ENCODE measurements around the gene ZSWIM5.
"Not testable (repeated sequence)": the region's sequence is repeated elsewhere in the genome, so short reads cannot be mapped to it uniquely, and the experiment has no call there.

The ZSWIM5 gene

GRCh38 chr1:45200906-45201500 lies 5.4 kb downstream of the ZSWIM5 start:
- DNase-seq: no peak

GRCh38 chr1:45200435-45200834 lies 6.0 kb downstream of the ZSWIM5 start:
- DNase-seq: no peak

GRCh38 chr1:45198185-45198584 lies 8.2 kb downstream of the ZSWIM5 start:
- DNase-seq: no peak

- DNase-seq: no peak
Observed at GRCh38 chr1:45196863-45197262, 9.5 kb downstream of the ZSWIM5 start.

- DNase-seq: no peak
Observed at GRCh38 chr1:45191418-45191783, 15.0 kb downstream of the ZSWIM5 start.

GRCh38 chr1:45187725-45188124 lies 18.7 kb downstream of the ZSWIM5 start:
- no peak for DNase-seq

- not testable (repeated sequence) for DNase-seq
Observed at GRCh38 chr1:45179918-45180519, 26.4 kb downstream of the ZSWIM5 start.

- DNase-seq: no peak
Observed at GRCh38 chr1:45177452-45177851, 29.0 kb downstream of the ZSWIM5 start.

- DNase-seq: no peak
Observed at GRCh38 chr1:45172764-45173163, 33.6 kb downstream of the ZSWIM5 start.

- no peak for DNase-seq
Observed at GRCh38 chr1:45172005-45172404, 34.4 kb downstream of the ZSWIM5 start.

- DNase-seq: no peak
Observed at GRCh38 chr1:45171575-45171974, 34.8 kb downstream of the ZSWIM5 start.

- DNase-seq: no peak
Observed at GRCh38 chr1:45170151-45170742, 36.2 kb downstream of the ZSWIM5 start.

- DNase-seq: not testable (repeated sequence)
Observed at GRCh38 chr1:45167947-45168346, 38.5 kb downstream of the ZSWIM5 start.

GRCh38 chr1:45164307-45164706 lies 42.1 kb downstream of the ZSWIM5 start:
- not testable (repeated sequence) for DNase-seq

- not testable (repeated sequence) for DNase-seq
Observed at GRCh38 chr1:45163111-45163510, 43.3 kb downstream of the ZSWIM5 start.

- not testable (repeated sequence) for DNase-seq
Observed at GRCh38 chr1:45162041-45163035, 44.1 kb downstream of the ZSWIM5 start.

GRCh38 chr1:45155957-45156356 lies 50.4 kb downstream of the ZSWIM5 start:
- no peak for DNase-seq

- no peak for DNase-seq
Observed at GRCh38 chr1:45155423-45155822, 51.0 kb downstream of the ZSWIM5 start.

GRCh38 chr1:45152126-45152525 lies 54.3 kb downstream of the ZSWIM5 start:
- DNase-seq: peak; percentile 70

GRCh38 chr1:45148209-45148825 lies 58.1 kb downstream of the ZSWIM5 start:
- DNase-seq: no peak

GRCh38 chr1:45146833-45147232 lies 59.6 kb downstream of the ZSWIM5 start:
- DNase-seq: no peak

GRCh38 chr1:45141247-45142003 lies 65.0 kb downstream of the ZSWIM5 start:
- DNase-seq: no peak

Measured in hematopoietic multipotent progenitor cell treated with erythropoietin and hydrocortisone succinate and interleukin-3 and kit ligand, for 6 days (in vitro differentiated cells).